Neural progenitor cell (in vitro differentiated cells): Measurements from ENCODE around the gene POU6F1.

Source experiments
- EZH2 ChIP-seq: fragments of 200-600 bp; sonication (generic); IDR thresholded peaks from 2 replicates; pipeline ENCODE4 v1.6.1; 2017; ENCODE audit warnings: antibody characterized with exemption, mild to moderate bottlenecking, moderate library complexity
- TF ChIP-seq, protein P1 (sequence below): fragments of 200-600 bp; sonication (generic); IDR thresholded peaks from 2 replicates; pipeline ENCODE4 v1.5.1; 2017; ENCODE audit warnings: antibody characterized with exemption, mild to moderate bottlenecking

DNA sequence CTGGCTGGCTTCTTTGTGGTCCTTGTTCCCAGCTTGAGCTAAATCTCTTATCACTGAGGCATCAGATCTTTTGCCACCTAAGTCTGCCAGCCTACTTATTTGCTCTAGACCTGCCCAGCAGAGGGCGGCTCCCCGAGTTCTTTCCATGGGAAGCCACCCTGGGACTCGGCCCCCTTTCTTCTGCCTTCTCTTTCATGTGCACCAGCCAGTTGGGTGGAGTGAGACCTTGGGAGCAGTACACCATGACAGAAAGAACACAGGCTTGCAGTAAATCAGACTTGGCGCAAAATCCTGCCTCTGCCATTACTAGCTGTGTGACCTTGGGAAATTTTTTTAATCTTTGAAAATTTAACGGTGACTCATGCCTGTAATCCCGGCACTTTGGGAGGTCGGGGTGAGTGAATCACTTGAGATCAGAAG, 44.9 kb upstream of the POU6F1 start:
- no peak for TF ChIP-seq EZH2
- TF ChIP-seq, protein P1, sequence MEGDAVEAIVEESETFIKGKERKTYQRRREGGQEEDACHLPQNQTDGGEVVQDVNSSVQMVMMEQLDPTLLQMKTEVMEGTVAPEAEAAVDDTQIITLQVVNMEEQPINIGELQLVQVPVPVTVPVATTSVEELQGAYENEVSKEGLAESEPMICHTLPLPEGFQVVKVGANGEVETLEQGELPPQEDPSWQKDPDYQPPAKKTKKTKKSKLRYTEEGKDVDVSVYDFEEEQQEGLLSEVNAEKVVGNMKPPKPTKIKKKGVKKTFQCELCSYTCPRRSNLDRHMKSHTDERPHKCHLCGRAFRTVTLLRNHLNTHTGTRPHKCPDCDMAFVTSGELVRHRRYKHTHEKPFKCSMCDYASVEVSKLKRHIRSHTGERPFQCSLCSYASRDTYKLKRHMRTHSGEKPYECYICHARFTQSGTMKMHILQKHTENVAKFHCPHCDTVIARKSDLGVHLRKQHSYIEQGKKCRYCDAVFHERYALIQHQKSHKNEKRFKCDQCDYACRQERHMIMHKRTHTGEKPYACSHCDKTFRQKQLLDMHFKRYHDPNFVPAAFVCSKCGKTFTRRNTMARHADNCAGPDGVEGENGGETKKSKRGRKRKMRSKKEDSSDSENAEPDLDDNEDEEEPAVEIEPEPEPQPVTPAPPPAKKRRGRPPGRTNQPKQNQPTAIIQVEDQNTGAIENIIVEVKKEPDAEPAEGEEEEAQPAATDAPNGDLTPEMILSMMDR, result peak; percentile 44
